OCI-LY1 (cell line): ENCODE data around the gene SRCIN1.
"Not testable (repeated sequence)": the region's sequence is repeated elsewhere in the genome, so short reads cannot be mapped to it uniquely, and the experiment has no call there.

Experiments
- H2AFZ ChIP-seq: fragments of 200-600 bp; sonication (generic), shearing (Covaris generic); 2 replicates; pipeline ENCODE4 v1.6.0; 2014; ENCODE audit warnings: antibody characterized with exemption, mild to moderate bottlenecking, low read length
- H3F3A ChIP-seq: fragments of 200-600 bp; sonication (generic), shearing (Covaris generic); 2 replicates; pipeline ENCODE4 v1.6.0; 2014; ENCODE audit warnings: mild to moderate bottlenecking, antibody characterized with exemption, low read length, moderate library complexity; ENCODE audit not compliant: insufficient read depth
- H3K27ac ChIP-seq: fragments of 200-600 bp; sonication (generic); 2 replicates; pipeline ENCODE4 v1.5.1; 2014; ENCODE audit warnings: low read length, mixed run types, mild to moderate bottlenecking, low read depth; ENCODE audit not compliant: poor library complexity, severe bottlenecking
- H3K27me3 ChIP-seq: fragments of 200-600 bp; sonication (generic); 2 replicates; pipeline ENCODE4 v1.6.0; 2014; ENCODE audit warnings: antibody characterized with exemption, mild to moderate bottlenecking, low read length, moderate library complexity; ENCODE audit not compliant: insufficient read depth
- H3K36me3 ChIP-seq: fragments of 200-600 bp; sonication (generic); 2 replicates; pipeline ENCODE4 v1.6.1; 2014; ENCODE audit warnings: mild to moderate bottlenecking, antibody characterized with exemption, low read length, moderate library complexity, mixed read lengths; ENCODE audit not compliant: insufficient read depth
- H3K4me1 ChIP-seq: fragments of 200-600 bp; sonication (generic); 2 replicates; pipeline ENCODE4 v1.5.1; 2014; ENCODE audit warnings: mild to moderate bottlenecking, low read length, moderate library complexity; ENCODE audit not compliant: insufficient read depth, severe bottlenecking
- H3K4me2 ChIP-seq: fragments of 200-600 bp; sonication (generic), shearing (Covaris generic); 2 replicates; pipeline ENCODE4 v1.6.1; 2014; ENCODE audit warnings: low read length
- H3K4me3 ChIP-seq: fragments of 200-600 bp; sonication (generic); 2 replicates; pipeline ENCODE4 v1.5.1; 2014; ENCODE audit warnings: low read length, low read depth, mild to moderate bottlenecking, mixed read lengths; ENCODE audit not compliant: poor library complexity, severe bottlenecking
- H3K79me2 ChIP-seq: fragments of 200-600 bp; shearing (Covaris generic); 2 replicates; pipeline ENCODE4 v1.6.1; 2016; ENCODE audit warnings: mixed run types, low read length, mixed read lengths; ENCODE audit not compliant: insufficient read depth
- H3K9ac ChIP-seq: fragments of 200-600 bp; sonication (generic), shearing (Covaris generic); 2 replicates; pipeline ENCODE4 v1.6.1; 2014; ENCODE audit warnings: mild to moderate bottlenecking, low read length, mixed read lengths
- H3K9me2 ChIP-seq: fragments of 200-600 bp; sonication (generic), shearing (Covaris generic); 2 replicates; pipeline ENCODE4 v1.6.1; 2014; ENCODE audit warnings: low read depth, mild to moderate bottlenecking, low read length, mixed read lengths
- H3K9me3 ChIP-seq: fragments of 200-600 bp; shearing (Covaris generic); 2 replicates; pipeline ENCODE4 v1.6.1; 2014; ENCODE audit warnings: low read length, mixed read lengths
- H4K20me1 ChIP-seq: fragments of 200-600 bp; sonication (generic), shearing (Covaris generic); 2 replicates; pipeline ENCODE4 v1.6.0; 2016; ENCODE audit warnings: mild to moderate bottlenecking, low read length; ENCODE audit not compliant: insufficient read depth
- CTCF ChIP-seq: fragments of 200-600 bp; sonication (generic), shearing (Covaris generic); IDR thresholded peaks from 2 replicates; pipeline ENCODE4 v1.5.1; 2017; ENCODE audit warnings: mild to moderate bottlenecking, antibody characterized with exemption, low read length, moderate library complexity, mixed read lengths
- EZH2 ChIP-seq: fragments of 200-600 bp; sonication (generic), shearing (Covaris generic); IDR thresholded peaks from 2 replicates; pipeline ENCODE4 v1.8.0; 2017; ENCODE audit warnings: borderline replicate concordance, mixed run types, mild to moderate bottlenecking, antibody characterized with exemption, low read length, moderate library complexity, mixed read lengths

SRCIN1 gene

GRCh38 chr17:38498353-38498752 is 107.4 kb downstream of the SRCIN1 start:
- no peak for TF ChIP-seq CTCF
- no peak for TF ChIP-seq EZH2
- Histone ChIP-seq H4K20me1 (no peaks in the 10 kb centered on the region), H3K4me2 (no peak overlapping the region), H3K9me2 (no peaks in the 10 kb centered on the region), H3F3A (no peaks in the 10 kb centered on the region), H3K4me1 (no peaks in the 10 kb centered on the region), H3K9me3 (no peaks in the 10 kb centered on the region), H2AFZ (no peak overlapping the region), H3K4me3 (no peak overlapping the region), H3K79me2 (no peaks in the 10 kb centered on the region), H3K27ac (no peak overlapping the region), H3K36me3 (no peaks in the 10 kb centered on the region), H3K27me3 (no peaks in the 10 kb centered on the region), H3K9ac (no peak overlapping the region)

DNA sequence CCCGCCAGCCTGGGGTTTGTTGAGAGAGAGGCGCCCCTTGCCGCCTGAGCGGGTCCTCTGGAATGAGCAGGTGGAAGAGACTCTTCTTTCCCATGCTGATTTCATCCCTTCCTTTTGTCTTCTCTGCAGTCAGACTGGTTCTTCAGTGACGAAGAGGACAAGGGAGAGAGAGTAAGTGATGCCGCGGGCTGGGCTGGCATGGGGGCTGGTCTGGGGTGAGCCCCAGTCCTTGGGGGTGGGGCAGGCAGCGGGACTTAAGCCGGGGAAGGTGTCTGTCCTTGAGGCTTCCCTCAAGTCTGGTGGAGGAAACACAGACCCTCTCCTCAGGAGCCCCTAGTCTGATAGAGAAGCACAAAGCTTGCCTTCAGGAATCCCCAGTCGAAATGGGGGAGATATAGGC is 108.1 kb downstream of the SRCIN1 start:
- H3K27me3 ChIP-seq: not testable (repeated sequence)

GRCh38 chr17:38494152-38494551 is 111.6 kb downstream of the SRCIN1 start:
- not testable (repeated sequence) for H3K4me1 ChIP-seq, H3F3A ChIP-seq, H3K27me3 ChIP-seq, H3K9me2 ChIP-seq, H3K36me3 ChIP-seq, H4K20me1 ChIP-seq, H3K4me3 ChIP-seq, H3K9ac ChIP-seq, H2AFZ ChIP-seq, H3K27ac ChIP-seq, H3K9me3 ChIP-seq, H3K79me2 ChIP-seq, H3K4me2 ChIP-seq

More for the DNA sequence above, 108.1 kb downstream of the SRCIN1 start:
- not testable (repeated sequence) for H2AFZ ChIP-seq, H3K4me1 ChIP-seq, H3K79me2 ChIP-seq, H3K4me2 ChIP-seq, H3F3A ChIP-seq, H3K36me3 ChIP-seq, H3K27ac ChIP-seq, H3K9me2 ChIP-seq, H3K4me3 ChIP-seq, H3K9me3 ChIP-seq, H4K20me1 ChIP-seq, H3K9ac ChIP-seq

DNA sequence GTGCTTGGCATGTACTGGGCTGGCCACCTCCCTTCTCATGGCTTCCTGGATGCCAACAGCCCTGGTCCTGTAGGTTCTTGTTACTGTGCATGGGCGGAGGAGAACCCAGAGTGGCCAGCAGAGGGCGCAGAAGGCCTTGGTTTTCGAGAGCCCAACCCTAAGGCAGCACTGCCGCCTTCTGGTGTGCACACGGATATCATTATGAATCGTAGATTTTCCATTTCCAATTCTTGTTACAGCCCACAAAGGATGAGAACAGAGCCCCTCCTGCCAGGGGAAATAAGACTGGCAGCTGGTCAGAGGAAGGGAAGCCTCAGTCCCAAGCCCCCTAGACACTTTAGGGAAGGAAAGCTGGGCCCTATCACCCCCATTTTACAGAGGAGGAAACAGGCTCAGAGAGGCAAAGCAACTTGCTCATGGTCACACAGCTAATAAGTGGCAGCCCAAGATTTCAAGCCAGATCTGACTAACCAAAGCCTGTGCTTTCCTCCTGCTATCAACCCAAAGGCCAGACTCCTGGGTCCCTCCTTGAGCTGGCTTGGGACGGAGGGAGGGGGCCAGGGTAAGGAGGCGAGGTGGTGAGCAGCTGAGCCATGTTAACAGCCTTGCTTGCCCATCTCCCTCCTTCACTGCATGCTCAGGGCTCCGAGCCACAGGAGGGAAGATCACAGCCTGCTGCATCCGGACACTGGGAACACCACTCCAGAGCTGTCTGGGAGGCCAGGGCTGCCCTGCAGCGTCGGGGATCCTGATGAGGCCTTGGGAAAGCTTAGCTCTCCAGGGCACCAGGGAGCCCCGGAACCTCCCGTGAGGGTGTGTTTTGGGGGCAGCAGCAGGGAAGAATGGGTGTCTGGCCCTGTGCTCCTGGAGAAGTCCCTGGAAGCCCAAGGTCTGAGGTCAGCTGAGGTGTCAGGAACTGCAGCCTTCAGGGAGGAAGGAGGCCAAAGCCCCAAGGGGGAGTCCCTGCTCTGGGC is 113.4 kb downstream of the SRCIN1 start:
- not testable (repeated sequence) for H3K36me3 ChIP-seq, H4K20me1 ChIP-seq, H3K27me3 ChIP-seq, H3K4me2 ChIP-seq, H3K9me2 ChIP-seq, H3K79me2 ChIP-seq, H2AFZ ChIP-seq, H3K4me1 ChIP-seq, H3K27ac ChIP-seq, H3K4me3 ChIP-seq, H3K9ac ChIP-seq, H3F3A ChIP-seq, H3K9me3 ChIP-seq
- peak; percentile 68 for TF ChIP-seq CTCF

- not testable (repeated sequence) for H3K4me1 ChIP-seq, H3K79me2 ChIP-seq, H3K27me3 ChIP-seq, H3K36me3 ChIP-seq, H3K9ac ChIP-seq, H3K27ac ChIP-seq, H3K9me3 ChIP-seq, H2AFZ ChIP-seq, H3K4me3 ChIP-seq, H3F3A ChIP-seq, H4K20me1 ChIP-seq, H3K4me2 ChIP-seq, H3K9me2 ChIP-seq
Observed at GRCh38 chr17:38491346-38492066, 114.2 kb downstream of the SRCIN1 start.

GRCh38 chr17:38489774-38490173 is 116.0 kb downstream of the SRCIN1 start:
- H3F3A ChIP-seq, H3K9me3 ChIP-seq, H4K20me1 ChIP-seq, H3K9ac ChIP-seq, H3K4me3 ChIP-seq, H3K27me3 ChIP-seq, H3K9me2 ChIP-seq, H3K36me3 ChIP-seq, H2AFZ ChIP-seq, H3K4me2 ChIP-seq, H3K27ac ChIP-seq, H3K79me2 ChIP-seq: not testable (repeated sequence)
- peaks cover 11% of the 10 kb centered on the region for H3K4me1 ChIP-seq
